Measurements from ENCODE around the gene FAM124B.

DNA sequence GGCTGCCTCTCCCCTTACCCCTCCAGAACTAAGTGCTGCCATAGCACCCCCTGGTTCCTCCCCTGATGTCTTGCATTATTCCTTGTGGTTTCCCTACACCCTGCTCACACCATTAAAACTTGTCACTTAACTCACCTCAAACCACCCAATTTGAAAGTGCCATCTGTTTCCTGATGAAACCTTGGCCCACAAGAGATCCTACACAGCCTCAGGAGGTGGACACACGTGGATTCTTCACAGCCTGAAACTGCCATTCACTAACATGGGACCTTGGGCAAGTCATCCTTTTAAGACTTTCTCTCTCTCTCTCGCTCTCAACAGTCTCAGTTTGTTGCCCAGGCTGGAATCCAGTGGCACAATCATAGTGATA, 27.5 kb upstream of the FAM124B start:
- TF ChIP-seq, protein P1, sequence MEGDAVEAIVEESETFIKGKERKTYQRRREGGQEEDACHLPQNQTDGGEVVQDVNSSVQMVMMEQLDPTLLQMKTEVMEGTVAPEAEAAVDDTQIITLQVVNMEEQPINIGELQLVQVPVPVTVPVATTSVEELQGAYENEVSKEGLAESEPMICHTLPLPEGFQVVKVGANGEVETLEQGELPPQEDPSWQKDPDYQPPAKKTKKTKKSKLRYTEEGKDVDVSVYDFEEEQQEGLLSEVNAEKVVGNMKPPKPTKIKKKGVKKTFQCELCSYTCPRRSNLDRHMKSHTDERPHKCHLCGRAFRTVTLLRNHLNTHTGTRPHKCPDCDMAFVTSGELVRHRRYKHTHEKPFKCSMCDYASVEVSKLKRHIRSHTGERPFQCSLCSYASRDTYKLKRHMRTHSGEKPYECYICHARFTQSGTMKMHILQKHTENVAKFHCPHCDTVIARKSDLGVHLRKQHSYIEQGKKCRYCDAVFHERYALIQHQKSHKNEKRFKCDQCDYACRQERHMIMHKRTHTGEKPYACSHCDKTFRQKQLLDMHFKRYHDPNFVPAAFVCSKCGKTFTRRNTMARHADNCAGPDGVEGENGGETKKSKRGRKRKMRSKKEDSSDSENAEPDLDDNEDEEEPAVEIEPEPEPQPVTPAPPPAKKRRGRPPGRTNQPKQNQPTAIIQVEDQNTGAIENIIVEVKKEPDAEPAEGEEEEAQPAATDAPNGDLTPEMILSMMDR (IDR thresholded peaks at IDR 0.05): no peak
- no peak for TF ChIP-seq POLR2A (IDR thresholded peaks at IDR 0.05)

Measured in esophagus squamous epithelium (tissue), 4 donors.